COR-L47 (cell line): ENCODE measurements around the gene DCN.
"Not testable (repeated sequence)": the region's sequence is repeated elsewhere in the genome, so short reads cannot be mapped to it uniquely, and the experiment has no call there.

Experiments
- DNase-seq: peaks from one replicate; lab custom pipeline; 2025; lab: John Stamatoyannopoulos, UW

Gene DCN, protein sequence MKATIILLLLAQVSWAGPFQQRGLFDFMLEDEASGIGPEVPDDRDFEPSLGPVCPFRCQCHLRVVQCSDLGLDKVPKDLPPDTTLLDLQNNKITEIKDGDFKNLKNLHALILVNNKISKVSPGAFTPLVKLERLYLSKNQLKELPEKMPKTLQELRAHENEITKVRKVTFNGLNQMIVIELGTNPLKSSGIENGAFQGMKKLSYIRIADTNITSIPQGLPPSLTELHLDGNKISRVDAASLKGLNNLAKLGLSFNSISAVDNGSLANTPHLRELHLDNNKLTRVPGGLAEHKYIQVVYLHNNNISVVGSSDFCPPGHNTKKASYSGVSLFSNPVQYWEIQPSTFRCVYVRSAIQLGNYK

DNA sequence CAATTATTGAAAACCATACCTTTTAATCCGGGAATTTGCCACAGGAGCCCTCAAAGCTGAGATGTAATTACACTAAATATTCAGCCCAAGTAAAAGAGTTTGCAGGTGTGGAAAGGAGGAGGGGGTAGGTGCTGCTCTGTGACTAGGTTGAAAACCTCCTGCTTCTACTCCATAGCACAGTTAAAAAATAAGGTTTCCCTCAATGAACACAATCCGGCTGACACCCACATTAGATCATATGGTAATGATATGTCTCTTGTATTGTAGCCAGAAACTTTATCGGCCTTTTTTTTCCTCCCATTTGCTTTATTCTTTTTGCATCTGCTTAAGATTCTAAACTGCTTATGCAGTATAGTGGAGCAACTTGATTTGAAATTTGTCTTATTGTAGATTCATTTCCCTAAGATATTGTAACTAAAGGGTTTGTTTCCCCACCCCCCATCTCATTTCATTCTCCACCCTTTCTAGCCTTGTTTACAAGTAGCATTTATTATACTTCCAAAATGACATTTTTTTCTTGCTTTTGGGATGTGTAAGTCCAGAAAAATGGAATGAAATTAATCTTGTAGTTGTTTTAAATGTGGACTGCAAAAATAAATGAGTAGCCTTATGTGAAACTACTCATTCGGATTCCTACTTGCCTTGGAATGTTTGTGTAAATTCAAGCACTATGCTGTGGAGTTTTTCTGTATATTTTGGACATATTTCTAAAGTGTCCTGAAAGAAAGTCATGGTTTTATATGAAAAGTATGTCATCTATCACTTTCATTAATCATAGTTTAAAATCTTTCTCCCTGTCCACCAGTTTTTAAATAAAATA is at the start of gene DCN:
DCN (minus strand) TSS at position 182 of the 820 bp plus-strand sequence. CDS start 4,265 bp downstream, outside the sequence.
- no peak for DNase-seq

DNA sequence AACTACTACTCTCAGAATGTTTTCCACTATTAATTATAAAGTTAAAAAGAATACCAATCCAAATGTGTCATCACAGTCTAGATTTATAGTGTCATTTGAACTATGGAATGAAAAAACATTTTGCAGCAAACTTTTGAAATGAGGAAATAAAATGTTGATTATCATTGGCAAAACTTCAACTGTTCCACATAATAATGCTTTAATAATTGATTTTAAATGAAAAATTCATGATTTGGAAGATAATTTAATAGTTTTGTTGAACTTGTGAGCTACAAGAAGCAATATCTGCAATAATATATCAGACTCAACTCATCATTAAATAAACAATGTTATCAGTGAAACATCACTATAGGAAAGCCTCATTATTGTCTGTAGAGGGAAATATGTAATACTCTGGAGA is 48.2 kb upstream of the DCN start:
- no peak for DNase-seq

DNA sequence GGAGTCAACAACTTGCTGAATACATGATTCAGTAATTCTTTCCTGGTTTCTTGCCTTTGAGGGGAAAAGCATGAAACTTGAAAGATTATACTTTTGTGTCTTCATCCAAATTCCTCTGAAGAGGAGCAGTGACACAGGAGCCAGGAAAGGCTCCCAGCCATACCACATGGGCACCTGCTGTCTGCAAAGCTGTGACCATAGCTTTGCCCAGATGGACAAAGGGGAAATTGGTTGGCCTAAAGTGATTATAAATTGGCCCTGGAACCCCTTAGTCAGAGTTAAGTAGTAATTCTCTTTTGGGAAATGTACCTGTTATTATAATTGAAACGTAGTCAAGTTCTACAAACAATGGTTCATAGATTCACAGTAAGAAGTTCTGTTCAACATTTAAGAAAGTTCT is 44.3 kb upstream of the DCN start:
- DNase-seq: no peak

DNA sequence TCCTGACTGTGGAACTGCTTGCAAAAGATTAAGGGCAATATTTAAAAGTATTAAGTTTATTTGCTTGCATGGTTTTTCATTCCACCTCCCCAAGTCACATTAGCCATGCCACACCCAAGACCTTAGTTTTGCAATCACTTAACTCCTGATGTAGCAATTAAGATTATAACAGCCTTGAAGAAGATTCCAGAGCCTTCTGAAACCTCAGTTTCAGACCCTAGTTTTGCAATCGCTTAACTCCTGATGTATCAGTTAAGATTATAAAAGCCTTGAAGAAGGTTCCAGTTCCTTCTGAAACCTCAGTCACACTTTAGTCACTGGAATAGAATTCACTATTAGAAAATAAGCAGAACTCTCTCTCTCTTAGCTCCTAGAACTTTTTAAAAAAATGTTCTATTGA is 42.7 kb upstream of the DCN start:
- no peak for DNase-seq

DNA sequence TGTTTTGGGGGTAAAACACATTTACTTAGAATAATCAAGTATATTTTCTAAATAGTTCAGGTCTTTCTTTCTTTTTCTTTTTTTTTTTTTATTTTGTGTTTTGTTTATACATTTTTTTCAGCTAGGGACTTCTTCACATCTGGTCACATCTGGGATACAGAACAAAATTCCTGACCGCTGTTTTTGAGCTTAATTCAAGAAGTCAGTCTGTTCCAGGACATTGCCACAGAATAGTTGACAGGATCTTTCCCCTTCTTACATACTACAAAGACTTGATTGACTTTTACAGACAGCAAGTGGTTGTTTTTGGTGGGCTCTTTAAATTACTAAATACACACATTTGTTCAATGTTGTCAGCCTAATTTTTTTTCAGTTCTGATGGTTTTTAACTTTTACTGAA is 41.8 kb upstream of the DCN start:
- DNase-seq: no peak

DNA sequence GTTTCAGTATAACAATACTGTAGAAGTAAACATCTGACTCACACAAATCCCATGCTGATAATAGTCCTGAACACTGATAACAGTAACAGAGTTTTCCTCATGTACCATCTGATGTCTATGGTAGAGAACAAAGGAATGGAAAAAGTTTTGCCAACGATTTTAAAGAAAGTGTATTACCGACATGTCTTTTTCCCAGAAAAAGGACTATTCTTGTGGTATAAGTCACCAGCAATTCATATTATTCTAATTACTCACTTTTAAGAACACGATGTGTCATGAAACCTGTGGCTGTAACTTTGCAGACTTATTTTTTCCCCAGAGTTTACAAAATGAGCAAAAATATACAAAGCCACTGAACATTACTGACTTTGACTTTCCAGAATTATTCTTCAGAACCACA is 40.1 kb upstream of the DCN start:
- DNase-seq: no peak

DNA sequence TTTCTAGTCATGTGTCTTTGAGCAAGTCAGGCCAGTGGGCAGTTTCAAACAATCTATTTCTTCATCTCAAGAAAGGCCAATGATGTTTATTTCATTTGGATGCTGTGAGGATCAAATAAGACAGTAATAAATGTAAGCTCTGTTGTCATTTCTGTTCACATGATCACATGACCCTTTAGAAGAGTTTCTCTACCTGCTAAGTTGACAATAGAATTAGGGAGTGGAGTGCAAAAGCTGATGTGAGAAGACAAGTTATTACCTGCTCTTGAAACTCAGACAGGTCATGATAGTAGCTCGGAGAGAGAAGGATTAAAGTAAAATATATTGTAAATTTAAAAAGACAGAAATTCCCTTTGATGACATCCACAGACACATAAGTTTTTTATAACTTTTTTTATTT is 37.3 kb upstream of the DCN start:
- DNase-seq: no peak

DNA sequence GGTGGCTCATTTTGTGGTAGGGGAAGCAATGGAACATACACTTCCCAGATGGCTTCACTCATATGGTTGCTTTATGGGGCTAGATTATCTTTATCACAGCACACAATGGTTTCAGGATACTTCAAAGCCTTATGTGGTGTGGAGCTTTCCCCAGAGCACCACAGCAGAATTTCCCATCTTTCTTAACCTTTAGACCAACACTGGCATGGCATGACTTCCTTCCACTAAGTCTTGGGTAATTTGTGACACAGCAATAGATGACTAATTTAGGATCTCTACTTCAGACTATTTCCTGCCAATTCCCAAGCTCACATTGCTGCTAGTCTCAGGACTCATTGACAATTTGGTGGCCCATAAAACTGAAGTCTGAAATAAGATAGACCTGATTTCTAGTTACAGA is 36.9 kb upstream of the DCN start:
- DNase-seq: no peak

DNA sequence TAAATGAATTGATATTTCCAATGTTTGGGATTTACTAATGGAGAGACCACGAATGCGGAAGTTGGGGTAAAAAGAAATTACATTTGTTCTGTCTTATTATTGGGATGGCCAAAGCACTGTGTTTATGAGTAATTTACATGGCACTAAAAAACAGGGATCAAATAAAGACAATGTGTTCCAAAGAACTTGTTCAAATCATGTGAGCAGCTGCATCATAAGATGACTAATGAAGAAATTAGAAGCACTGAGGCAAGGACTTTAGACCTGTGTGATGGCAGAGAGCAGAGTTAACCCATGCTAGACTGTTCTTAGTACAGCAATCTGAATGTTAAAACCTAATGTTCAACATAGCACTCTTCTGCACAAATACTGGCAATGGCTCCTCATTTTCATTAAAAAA is 34.3 kb upstream of the DCN start:
- DNase-seq: no peak

DNA sequence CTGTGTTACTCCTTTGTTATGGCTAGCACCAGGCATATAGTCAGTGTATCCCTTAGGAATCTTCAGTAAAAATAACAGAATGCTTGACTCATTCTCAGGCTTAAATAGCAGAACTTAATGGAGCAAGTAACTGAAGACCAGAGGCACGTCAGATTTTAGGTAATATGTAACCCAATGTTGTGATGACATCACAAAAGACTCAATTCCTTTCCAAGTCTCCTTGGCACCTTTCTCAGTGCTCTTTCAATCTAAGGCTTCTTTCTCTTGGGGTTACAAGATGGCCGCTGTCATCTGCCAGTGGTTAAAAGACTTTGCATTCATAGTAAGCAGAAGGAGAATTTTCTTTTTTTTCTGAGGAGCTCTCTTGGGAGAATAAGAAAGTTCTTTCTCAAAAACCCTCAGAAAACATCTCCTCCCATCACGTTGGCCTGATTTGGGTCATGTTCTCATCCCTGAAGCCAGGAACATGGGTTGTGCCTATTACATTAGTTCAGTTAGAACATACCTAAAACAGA is 33.4 kb upstream of the DCN start:
- no peak for DNase-seq

DNA sequence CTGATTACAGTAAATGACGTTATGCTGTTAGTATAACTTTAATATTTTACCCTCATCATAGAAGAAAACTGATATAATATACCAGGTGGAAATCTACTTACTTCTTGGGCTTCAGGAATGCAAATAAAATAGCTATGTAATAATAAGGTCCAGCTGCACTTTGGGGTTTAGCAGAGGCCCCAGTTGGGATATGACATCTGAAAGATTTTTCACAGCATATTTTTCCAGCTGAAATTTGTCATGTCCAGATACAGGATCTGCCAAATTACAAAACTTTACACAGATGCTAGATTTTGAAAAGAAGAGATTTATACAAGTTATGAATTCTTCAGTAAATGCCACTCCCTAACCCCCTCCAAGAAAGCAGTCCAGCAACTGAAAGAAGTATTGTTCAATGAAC is 29.2 kb upstream of the DCN start:
- no peak for DNase-seq

DNA sequence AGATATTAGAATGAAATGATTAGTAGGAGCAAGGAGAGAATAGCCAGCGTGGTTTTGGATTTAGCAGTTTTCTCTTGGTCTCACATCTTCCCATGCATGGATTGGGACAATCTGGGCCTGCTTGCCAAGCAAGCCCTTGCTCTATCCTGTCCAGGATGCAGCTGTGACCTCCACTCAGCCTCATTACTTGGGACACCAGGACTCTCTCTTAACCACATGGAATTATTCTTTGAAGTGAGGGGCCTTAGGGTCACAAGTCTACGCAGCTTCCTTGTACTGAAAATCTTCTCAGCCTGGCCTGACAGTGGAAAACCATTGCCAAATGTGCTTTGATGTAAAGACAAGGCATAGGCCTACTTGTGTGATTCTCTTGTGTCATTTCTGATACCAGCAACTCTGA is 28.0 kb upstream of the DCN start:
- DNase-seq: no peak

DNA sequence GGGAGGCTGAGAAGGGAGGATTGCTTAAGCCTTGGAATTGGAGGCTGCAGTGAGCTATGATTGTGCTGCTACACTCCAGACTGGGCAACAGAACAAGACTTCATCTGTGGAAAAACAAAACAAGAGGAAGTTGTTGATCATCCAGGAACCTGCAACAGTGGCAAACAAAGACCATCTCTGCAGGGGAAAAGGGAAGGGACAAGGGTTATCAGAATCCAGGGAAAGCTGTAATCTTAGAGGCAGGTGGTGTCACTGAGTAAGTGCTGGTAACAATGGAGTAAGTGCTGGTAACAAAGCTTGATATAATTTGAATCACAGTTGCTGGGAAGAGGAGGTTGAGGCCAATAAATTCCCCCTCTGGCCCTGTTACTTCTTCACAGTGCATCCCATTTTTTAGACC is 27.5 kb upstream of the DCN start:
- no peak for DNase-seq

DNA sequence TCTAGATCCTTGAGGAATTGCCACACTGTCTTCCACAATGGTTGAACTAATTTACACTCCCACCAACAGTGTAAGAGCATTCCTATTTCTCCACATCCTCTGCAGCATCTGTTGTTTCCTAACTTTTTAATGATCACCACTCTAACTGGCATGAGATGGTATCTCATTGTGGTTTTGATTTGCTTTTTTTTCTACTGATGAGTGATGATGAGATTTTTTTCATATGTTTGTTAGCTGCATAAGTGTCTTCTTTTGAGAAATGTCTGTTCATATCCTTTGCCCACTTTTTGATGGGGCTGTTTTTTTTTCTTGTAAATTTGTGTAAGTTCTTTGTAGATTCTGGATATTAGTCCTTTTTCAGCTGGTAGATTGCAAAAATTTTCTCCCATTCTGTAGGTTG is 24.7 kb upstream of the DCN start:
- not testable (repeated sequence) for DNase-seq

DNA sequence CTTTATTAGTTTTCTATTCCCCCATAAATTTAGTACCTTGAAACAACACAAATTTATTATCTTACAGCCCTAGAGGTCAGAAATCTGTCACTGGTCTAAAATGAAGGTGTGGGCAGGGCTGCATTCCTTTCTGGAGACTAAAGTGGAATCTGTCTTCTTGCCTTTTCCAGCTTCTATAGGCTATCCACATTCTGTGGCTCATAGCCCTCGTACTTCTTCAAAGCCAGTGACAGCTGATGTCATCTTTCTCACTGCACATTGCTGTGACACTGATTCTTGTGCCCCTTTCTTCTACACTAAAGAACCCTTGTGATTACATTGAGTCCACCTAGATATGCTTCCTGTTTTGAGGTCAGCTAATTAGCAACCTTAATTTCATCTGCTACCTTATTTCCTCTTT is 23.2 kb upstream of the DCN start:
- DNase-seq: no peak

DNA sequence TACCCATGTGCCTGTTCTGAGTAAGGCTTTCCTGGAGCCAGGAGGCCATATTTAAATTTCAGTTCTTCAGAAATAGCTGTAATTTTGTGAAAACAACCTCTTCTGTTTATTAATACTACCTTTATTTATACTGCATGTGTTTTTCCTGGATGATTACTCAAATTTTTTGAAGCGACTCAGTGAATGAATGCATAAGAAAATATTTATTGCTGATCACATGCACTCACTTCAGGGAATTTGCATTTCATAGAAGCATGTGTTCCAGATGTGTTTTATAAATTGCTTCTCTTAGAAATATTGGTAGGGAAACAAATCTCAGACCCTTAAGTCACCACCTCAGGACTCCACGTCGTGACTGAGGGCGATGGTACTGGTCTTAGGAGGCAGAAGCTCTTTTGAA is 21.8 kb upstream of the DCN start:
- DNase-seq: no peak

DNA sequence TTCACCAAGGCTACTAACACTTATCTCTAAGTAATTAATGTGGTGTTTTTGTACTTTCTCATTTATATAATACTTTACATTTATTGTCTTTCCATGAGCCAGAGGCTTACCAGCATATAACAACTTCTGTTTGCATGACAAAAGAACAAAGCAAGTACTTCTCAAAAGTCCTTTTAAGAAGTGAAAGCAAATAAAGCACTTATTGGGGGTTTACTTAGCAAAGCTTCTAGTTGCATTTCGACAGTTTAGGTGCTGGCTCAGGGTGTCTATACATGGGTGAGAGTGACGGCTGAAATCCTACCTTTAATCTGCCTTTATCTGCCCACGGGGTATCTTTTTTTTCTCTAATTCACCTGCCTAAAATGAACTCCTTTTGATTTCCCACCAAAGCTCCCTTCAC is 21.0 kb upstream of the DCN start:
- DNase-seq: no peak

DNA sequence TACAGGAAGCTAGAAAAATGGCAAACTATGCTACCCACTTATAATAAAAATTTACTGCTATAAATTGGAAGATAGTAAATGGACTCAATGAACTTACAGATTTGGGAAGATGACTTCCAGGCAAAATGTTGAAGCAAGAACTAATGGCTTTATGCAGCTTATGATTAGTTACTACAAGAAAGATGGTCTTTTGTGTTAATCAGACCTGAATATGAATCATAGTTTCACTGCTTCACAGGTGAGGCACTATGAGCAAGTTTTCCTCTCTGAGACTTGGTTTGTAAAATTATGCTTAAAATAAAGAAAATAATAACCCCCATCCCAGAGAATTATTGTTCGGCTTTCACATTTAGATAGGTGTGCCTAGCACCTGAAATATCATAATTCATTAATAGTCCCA is 19.8 kb upstream of the DCN start:
- DNase-seq: no peak

DNA sequence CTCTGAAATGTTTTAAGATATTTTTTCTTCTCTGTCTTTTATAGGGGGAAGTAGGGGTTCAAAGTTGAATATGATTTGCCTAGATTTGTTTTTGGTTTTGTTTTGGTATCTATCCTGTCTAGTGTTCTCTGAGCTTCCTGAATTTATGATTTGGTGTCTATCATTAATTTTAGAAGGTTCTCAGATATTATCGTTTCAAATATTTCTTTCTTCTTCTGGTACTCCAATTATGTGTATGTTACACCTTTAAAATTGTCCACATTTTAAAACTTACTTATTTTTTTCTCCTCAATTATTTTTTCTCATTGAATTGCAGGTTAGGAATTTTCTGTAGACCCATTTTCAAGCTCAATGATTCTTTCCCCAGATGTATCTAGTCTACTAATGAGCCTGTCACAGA is 13.8 kb upstream of the DCN start:
- DNase-seq: no peak

DNA sequence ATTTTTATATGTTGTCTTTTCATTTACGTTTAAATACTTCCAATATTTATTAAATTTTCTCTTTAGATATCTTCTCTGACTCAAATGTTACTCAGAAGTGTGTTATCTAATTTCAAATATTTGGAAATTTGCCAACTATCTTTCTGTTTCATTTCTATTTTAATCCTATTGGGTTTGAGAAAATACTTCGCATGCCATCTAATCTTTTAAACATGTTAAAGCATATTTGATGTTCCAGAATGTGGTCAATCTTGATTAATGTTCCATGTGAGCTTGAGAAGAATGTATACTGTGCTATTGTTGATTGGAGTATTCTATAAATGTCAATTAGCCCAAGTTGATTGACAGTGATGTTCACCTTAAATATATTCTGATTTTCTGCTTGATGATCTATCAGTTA is 11.9 kb upstream of the DCN start:
- no peak for DNase-seq

DNA sequence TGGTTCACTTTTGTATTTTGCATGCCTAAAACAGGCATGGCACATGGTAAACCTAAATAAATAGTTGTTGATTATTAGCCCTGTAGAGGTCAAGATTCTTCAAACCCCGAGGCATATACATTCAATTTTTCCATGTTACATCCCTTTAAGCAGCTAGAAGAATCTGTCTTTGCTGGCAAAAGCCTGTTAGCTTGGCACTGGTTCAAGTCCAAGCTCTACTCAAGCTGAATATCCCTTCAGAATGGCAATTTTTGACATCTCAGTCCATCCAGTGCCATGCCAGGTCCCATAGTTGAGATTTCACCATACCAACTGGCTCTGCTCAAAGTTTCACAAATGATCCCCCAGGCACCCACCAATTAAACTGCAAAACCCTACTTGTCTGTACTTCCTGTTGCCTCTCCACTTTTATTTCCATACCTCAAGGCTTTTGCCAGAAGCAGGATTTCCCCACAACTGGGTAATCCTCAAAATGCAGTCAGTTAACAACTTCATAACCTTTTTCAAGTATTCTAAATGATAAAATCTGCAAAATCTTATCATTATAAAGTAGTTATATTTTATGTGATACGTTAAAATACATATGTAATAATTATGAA is 9.0 kb upstream of the DCN start:
- no peak for DNase-seq

DNA sequence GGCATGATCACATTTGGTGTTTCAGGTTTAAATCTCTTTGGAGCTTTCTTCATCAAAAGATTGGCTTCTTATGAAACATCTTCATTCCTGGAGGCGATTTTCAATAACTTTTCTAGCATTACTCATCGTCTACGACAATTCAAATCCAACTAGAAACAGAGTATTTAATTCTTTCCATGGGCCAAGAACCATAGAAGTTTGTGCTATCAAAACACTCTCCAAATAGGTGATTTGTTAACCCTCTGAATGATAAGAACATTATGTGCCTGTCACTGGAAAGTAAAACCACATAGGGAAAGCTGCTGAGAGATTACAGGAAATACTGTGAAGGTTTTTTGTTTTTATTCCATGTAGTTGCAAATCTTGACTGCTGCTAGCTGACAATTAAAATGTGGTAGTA is 6.9 kb upstream of the DCN start:
- no peak for DNase-seq

DNA sequence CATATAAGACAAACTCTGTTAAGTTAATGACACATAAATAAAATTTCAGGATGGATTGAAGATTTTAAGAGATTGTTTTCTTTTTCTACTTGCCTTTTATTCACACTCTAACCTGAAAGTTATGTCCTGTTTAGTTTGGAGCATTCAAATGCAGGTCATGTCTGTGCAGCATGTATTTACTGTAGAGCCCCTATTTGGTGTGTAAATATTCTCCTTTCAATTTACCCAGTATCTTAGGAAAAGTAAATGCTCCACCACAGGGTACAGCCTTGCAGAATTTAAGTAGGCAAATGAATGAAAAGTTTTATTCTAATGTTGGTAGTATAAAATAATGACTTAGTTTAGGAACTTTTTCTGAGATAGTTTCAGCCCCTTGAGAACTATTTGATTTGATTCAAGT is 6.2 kb upstream of the DCN start:
- DNase-seq: no peak
